Endothelial cell of umbilical vein (primary cell): ENCODE results near the gene VPS35. TPM values are rescaled to one million over a fixed set of nuclear protein-coding genes. Genes with fewer than 3 reads are reported as not detected.

Source experiments
- BruUV-seq: library from RNA; stranded (reverse); fragments of 400-500 nt; replicated peaks from 2 replicates; lab custom pipeline; 2021; lab: Mats Ljungman, UMichigan
- CTCF ChIA-PET: fragments of 300-600, 350-600 bp; sonication (Branson Sonifier 250); formaldehyde crosslinking; loops from one replicate; lab custom pipeline; 2021; ENCODE audit warnings: antibody characterized with exemption, inconsistent platforms; lab: Charles Lee
- POLR2A ChIA-PET: fragments of 300-600, 350-600 bp; sonication (Branson Sonifier 250); formaldehyde crosslinking; loops from one replicate; lab custom pipeline; 2021; ENCODE audit warnings: antibody characterized with exemption, inconsistent platforms; lab: Charles Lee
- DNase-seq: peaks from one replicate; pipeline ENCODE4 v3.0.0-alpha.2; 2011; ENCODE audit warnings: low read depth, low spot score
- FAIRE-seq: peaks from 2 replicates; lab custom pipeline; 2011; peaks lifted over from hg19 to GRCh38; lab: Jason Lieb, UNC
- H2AFZ ChIP-seq: 2 replicates; pipeline ENCODE4 v1.6.0; 2012; ENCODE audit warnings: low read depth, low read length, control low read depth, inconsistent platforms
- H3K27ac ChIP-seq: 2 replicates; pipeline ENCODE4 v1.5.1; 2011; ENCODE audit warnings: low read depth, mild to moderate bottlenecking, control low read depth, low read length, moderate library complexity; ENCODE audit not compliant: insufficient read depth
- H3K27me3 ChIP-seq, 2 experiments: 2 replicates each; pipeline versions ENCODE4 v1.6.0 to v1.6.1; 2011; ENCODE audit warnings: low read length in 2 of 2, mixed read lengths in 1 of 2; ENCODE audit not compliant: control insufficient read depth in 2 of 2, insufficient read depth in 2 of 2
- H3K36me3 ChIP-seq, 2 experiments: 2 replicates in 1 of 2; 3 replicates in 1 of 2; pipeline ENCODE4 v1.5.1; 2011; ENCODE audit warnings: low read length in 2 of 2, mild to moderate bottlenecking in 1 of 2, moderate library complexity in 1 of 2; ENCODE audit not compliant: control insufficient read depth in 2 of 2, insufficient read depth in 2 of 2; ENCODE audit errors: extremely low read depth in 1 of 2
- H3K4me1 ChIP-seq: 3 replicates; pipeline ENCODE4 v1.5.1; 2011; ENCODE audit warnings: mild to moderate bottlenecking, low read length; ENCODE audit not compliant: control insufficient read depth, insufficient read depth; ENCODE audit errors: extremely low read depth
- H3K4me2 ChIP-seq: 2 replicates; pipeline ENCODE4 v1.6.1; 2011; ENCODE audit warnings: low read length, control low read depth, mixed read lengths; ENCODE audit not compliant: insufficient read depth
- H3K4me3 ChIP-seq, 3 experiments: fragments of 200-600 bp in 1 of 3; sonication (generic), shearing (Covaris generic) in 1 of 3; replicated peaks in 1 of 3; 2 replicates each; pipeline ENCODE4 v1.5.1; 2011 to 2016; ENCODE audit warnings: control low read depth in 3 of 3, low read length in 3 of 3, mild to moderate bottlenecking in 2 of 3, inconsistent platforms in 1 of 3, low read depth in 1 of 3, moderate library complexity in 1 of 3; ENCODE audit not compliant: insufficient read depth in 1 of 3
- H3K79me2 ChIP-seq: 2 replicates; pipeline ENCODE4 v1.6.0; 2012; ENCODE audit warnings: low read length, inconsistent platforms; ENCODE audit not compliant: control insufficient read depth, insufficient read depth
- H3K9ac ChIP-seq: replicated peaks from 2 replicates; pipeline ENCODE3; 2011; ENCODE audit warnings: low read length, control low read depth; ENCODE audit not compliant: insufficient read depth; ENCODE audit errors: extremely low read depth
- H3K9me1 ChIP-seq: replicated peaks from 3 replicates; pipeline ENCODE4 v1.6.0; 2011; ENCODE audit warnings: mild to moderate bottlenecking, low read length; ENCODE audit not compliant: control insufficient read depth, insufficient read depth; ENCODE audit errors: extremely low read depth
- H3K9me3 ChIP-seq: replicated peaks from 2 replicates; pipeline ENCODE4 v1.5.1; 2012; ENCODE audit warnings: low read length, inconsistent platforms; ENCODE audit not compliant: control insufficient read depth, insufficient read depth
- H4K20me1 ChIP-seq: replicated peaks from 2 replicates; pipeline ENCODE3; 2011; ENCODE audit warnings: mild to moderate bottlenecking, low read length; ENCODE audit not compliant: control insufficient read depth, insufficient read depth; ENCODE audit errors: extremely low read depth
- CTCF ChIP-seq, 2 donors: IDR thresholded peaks; 1 replicate in 1 of 2; 2 replicates in 1 of 2; pipeline ENCODE4 v1.5.1; 2011; ENCODE audit warnings: low read length in 2 of 2, mild to moderate bottlenecking in 2 of 2, moderate library complexity in 2 of 2, control low read depth in 1 of 2, inconsistent platforms in 1 of 2, low read depth in 1 of 2; ENCODE audit not compliant: insufficient read depth in 1 of 2; ENCODE audit errors: extremely low read depth in 1 of 2
- EZH2 ChIP-seq: IDR thresholded peaks from 2 replicates; pipeline ENCODE4 v1.6.1; 2012; ENCODE audit warnings: borderline replicate concordance, low read depth, mild to moderate bottlenecking, moderate library complexity, low read length, inconsistent platforms; ENCODE audit not compliant: severe bottlenecking
- FOS ChIP-seq: IDR thresholded peaks from 2 replicates; pipeline ENCODE4 v1.6.1; 2011; ENCODE audit warnings: mild to moderate bottlenecking, low read length, moderate library complexity, borderline replicate concordance; ENCODE audit not compliant: insufficient read depth
- GATA2 ChIP-seq: IDR thresholded peaks from 2 replicates; pipeline ENCODE4 v1.7.0; 2011; ENCODE audit warnings: low read depth, mild to moderate bottlenecking, moderate library complexity, mixed read lengths, low read length; ENCODE audit not compliant: insufficient read length, insufficient read depth
- JUN ChIP-seq: IDR thresholded peaks from 2 replicates; pipeline ENCODE4 v1.6.1; 2011; ENCODE audit warnings: borderline replicate concordance, low read depth; ENCODE audit not compliant: insufficient read length, insufficient read depth
- MAX ChIP-seq: IDR thresholded peaks from 2 replicates; pipeline ENCODE4 v1.6.1; 2011; ENCODE audit not compliant: insufficient read depth, insufficient read length
- MYC ChIP-seq: IDR thresholded peaks from one replicate; pipeline ENCODE4 v1.6.1; 2011; ENCODE audit warnings: mild to moderate bottlenecking, low read depth, low read length
- POLR2AphosphoS5 ChIP-seq: IDR thresholded peaks from 2 replicates; pipeline ENCODE4 v1.6.1; 2012; ENCODE audit warnings: low read depth, mild to moderate bottlenecking, control low read depth, low read length, moderate library complexity; ENCODE audit not compliant: insufficient read depth
- dilution Hi-C: fragments of 300-500 bp; cut with MboI; formaldehyde crosslinking; loops from one replicate; pipeline ENCODE4 v1.15.0; 2019; ENCODE audit warnings: low sequenced_read_pairs; ENCODE audit not compliant: extremely low pct_ligation_motif_present
- intact Hi-C: fragments of 100-400 bp; cut with micrococcal nuclease; formaldehyde crosslinking; loops from one replicate; pipeline ENCODE4 v1.10.0; 2022
- polyA plus RNA-seq, 4 experiments: library from polyadenylated mRNA; depleted of rRNA in 3 of 4; stranded (reverse) in 3 of 4; unstranded in 1 of 4; fragments of >200 nt; gene quantifications; 2 replicates each; pipeline versions ENCODE4 v1.2.1 to v1.2.3, GENCODE V29; 2011 to 2012; ENCODE audit warnings: missing spikeins in 1 of 4
- total RNA-seq: library from RNA; stranded (reverse); gene quantifications from 2 replicates; pipeline ENCODE4 v1.2.3, GENCODE V29; 2021

The VPS35 gene
- total and polyA plus RNA-seq, 2 donors (not counting 3 experiments of a cell fraction or from before 2014, with no cell fraction given), result 19.7 to 102 TPM

- dilution Hi-C loops, result no loop called here
- FAIRE-seq, result no peak
Observed at GRCh38 chr16:46736695-46737094, 47.7 kb upstream of the VPS35 start.

More at GRCh38 chr16:46736695-46737094, 47.7 kb upstream of the VPS35 start:
- H3K4me1 ChIP-seq, result no peaks in the 10 kb centered on the region
- POLR2A ChIA-PET, result no interaction called here
- no peak overlapping the region for H3K4me3 ChIP-seq
- H4K20me1 ChIP-seq, result no peaks in the 10 kb centered on the region
- H3K4me2 ChIP-seq, result no peak overlapping the region
- intact Hi-C loops, result no loop called here
- H3K9me3 ChIP-seq, result no peaks in the 10 kb centered on the region
- H3K79me2 ChIP-seq, result no peaks in the 10 kb centered on the region
- CTCF ChIA-PET, result no interaction called here
- H2AFZ ChIP-seq, result no peak overlapping the region
- H3K27me3 ChIP-seq, result no peaks in the 10 kb centered on the region
- no TSS peak for BruUV-seq
- H3K9me1 ChIP-seq, result no peaks in the 10 kb centered on the region
- no peak overlapping the region for H3K27ac ChIP-seq
- TF ChIP-seq GATA2, result no peak
- TF ChIP-seq MAX, result no peak
- no peak for TF ChIP-seq MYC
- TF ChIP-seq POLR2AphosphoS5, result no peak
- no peak for TF ChIP-seq JUN
- no peak for TF ChIP-seq EZH2
- no peak for TF ChIP-seq FOS
- no peak for TF ChIP-seq CTCF (IDR thresholded peaks at IDR 0.05; ENCODE audit: extremely low read depth in 1 of 2, insufficient read depth in 1 of 2, low read depth in 1 of 2, low read length in 2 of 2)
- no peaks in the 10 kb centered on the region for H3K36me3 ChIP-seq
- DNase-seq, result no peak
- no peak overlapping the region for H3K9ac ChIP-seq
